HEK293 (cell line): ENCODE results near the gene PARD3.

ENCODE experiments used
- CTCF ChIA-PET: fragments of 350-600 bp; formaldehyde crosslinking; extraction: SDS; loops from one replicate; lab custom pipeline; 2021; ENCODE audit warnings: antibody characterized with exemption; lab: Yijun Ruan, JAX
- POLR2A ChIA-PET: fragments of 300-600 bp; formaldehyde crosslinking; extraction: SDS; loops from one replicate; lab custom pipeline; 2020; ENCODE audit warnings: antibody characterized with exemption, inconsistent platforms; lab: Yijun Ruan, JAX
- H3K27ac ChIP-seq: fragments of 200-500 bp; sonication (Bioruptor generic); 2 replicates; pipeline ENCODE4 v1.5.1; 2014; ENCODE audit warnings: low read depth, low read length, control low read depth, inconsistent platforms; ENCODE audit errors: extremely low read depth
- H3K36me3 ChIP-seq, 2 experiments: fragments of 200-500 bp in 1 of 2; sonication (Bioruptor generic) in 1 of 2; 1 replicate in 1 of 2; 2 replicates in 1 of 2; pipeline ENCODE4 v1.5.1; 2014 to 2017; ENCODE audit warnings: inconsistent platforms in 2 of 2, low read length in 2 of 2; ENCODE audit not compliant: control insufficient read depth in 2 of 2, insufficient read depth in 1 of 2
- H3K4me1 ChIP-seq: fragments of 200-500 bp; sonication (Bioruptor generic); 2 replicates; pipeline ENCODE4 v1.5.1; 2014; ENCODE audit warnings: mild to moderate bottlenecking, low read length, inconsistent platforms; ENCODE audit not compliant: control insufficient read depth, insufficient read depth
- H3K4me3 ChIP-seq: 2 replicates; pipeline ENCODE4 v1.5.1; 2011; ENCODE audit warnings: low read depth, mild to moderate bottlenecking, control low read depth, low read length, moderate library complexity
- H3K9me3 ChIP-seq: fragments of 200-500 bp; sonication (Bioruptor generic); 2 replicates; pipeline ENCODE4 v1.5.1; 2014; ENCODE audit warnings: low read depth, low read length, inconsistent platforms; ENCODE audit not compliant: control insufficient read depth, insufficient read depth
- GFI1B ChIP-seq: fragments of 450-650 bp; formaldehyde crosslinking; IDR thresholded peaks from 2 replicates; pipeline ENCODE4 v1.5.1; 2016; ENCODE audit warnings: missing biosample characterization, missing genetic modification characterization
- KLF7 ChIP-seq: fragments of 450-650 bp; formaldehyde crosslinking; IDR thresholded peaks from 2 replicates; pipeline ENCODE4 v1.5.1; 2016; ENCODE audit warnings: missing biosample characterization, missing genetic modification characterization, borderline replicate concordance
- KLF8 ChIP-seq: fragments of 450-650 bp; formaldehyde crosslinking; IDR thresholded peaks from 2 replicates; pipeline ENCODE4 v1.5.1; 2016; ENCODE audit warnings: missing biosample characterization, missing genetic modification characterization
- OVOL3 ChIP-seq: fragments of 450-650 bp; formaldehyde crosslinking; IDR thresholded peaks from 2 replicates; pipeline ENCODE4 v1.5.1; 2016; ENCODE audit warnings: missing biosample characterization, missing genetic modification characterization
- PRDM1 ChIP-seq: fragments of 450-650 bp; formaldehyde crosslinking; IDR thresholded peaks from 2 replicates; pipeline ENCODE4; 2016; ENCODE audit warnings: missing biosample characterization, missing genetic modification characterization
- TRIM28 ChIP-seq: IDR thresholded peaks from 2 replicates; pipeline ENCODE4 v1.6.1; 2011; ENCODE audit warnings: low read length, control low read depth, borderline replicate concordance
- YY2 ChIP-seq: fragments of 450-650 bp; formaldehyde crosslinking; IDR thresholded peaks from 2 replicates; pipeline ENCODE4 v1.5.1; 2016; ENCODE audit warnings: missing biosample characterization, missing genetic modification characterization
- ZBTB17 ChIP-seq: fragments of 450-650 bp; formaldehyde crosslinking; IDR thresholded peaks from 2 replicates; pipeline ENCODE4 v1.5.1; 2016; ENCODE audit warnings: missing biosample characterization, missing genetic modification characterization
- ZBTB20 ChIP-seq: fragments of 450-650 bp; formaldehyde crosslinking; IDR thresholded peaks from 2 replicates; pipeline ENCODE4 v1.5.1; 2016; ENCODE audit warnings: missing biosample characterization, missing genetic modification characterization
- ZIC2 ChIP-seq: fragments of 450-650 bp; formaldehyde crosslinking; IDR thresholded peaks from 2 replicates; pipeline ENCODE4 v1.5.1; 2016; ENCODE audit warnings: missing biosample characterization, missing genetic modification characterization
- ZNF155 ChIP-seq: fragments of 450-650 bp; formaldehyde crosslinking; IDR thresholded peaks from 2 replicates; pipeline ENCODE4 v1.5.1; 2016; ENCODE audit warnings: missing biosample characterization, missing genetic modification characterization
- ZNF174 ChIP-seq: fragments of 450-650 bp; formaldehyde crosslinking; IDR thresholded peaks from 2 replicates; pipeline ENCODE4 v1.5.0; 2017; ENCODE audit warnings: missing biosample characterization, mild to moderate bottlenecking, missing genetic modification characterization
- ZNF19 ChIP-seq: fragments of 450-650 bp; formaldehyde crosslinking; IDR thresholded peaks from 2 replicates; pipeline ENCODE4; 2016; ENCODE audit warnings: missing biosample characterization, missing genetic modification characterization, low read depth
- ZNF292 ChIP-seq: fragments of 450-650 bp; formaldehyde crosslinking; IDR thresholded peaks from 2 replicates; pipeline ENCODE4 v1.5.1; 2016; ENCODE audit warnings: low read depth, missing biosample characterization, missing genetic modification characterization, borderline replicate concordance
- ZNF362 ChIP-seq: fragments of 450-650 bp; formaldehyde crosslinking; IDR thresholded peaks from 2 replicates; pipeline ENCODE4 v1.5.1; 2016; ENCODE audit warnings: missing biosample characterization, missing genetic modification characterization
- ZNF394 ChIP-seq: fragments of 450-650 bp; formaldehyde crosslinking; IDR thresholded peaks from 2 replicates; pipeline ENCODE4 v1.5.1; 2016; ENCODE audit warnings: missing biosample characterization, missing genetic modification characterization, mild to moderate bottlenecking, moderate library complexity, borderline replicate concordance
- ZNF48 ChIP-seq: fragments of 450-650 bp; formaldehyde crosslinking; IDR thresholded peaks from 2 replicates; pipeline ENCODE4 v1.5.1; 2016; ENCODE audit warnings: missing biosample characterization, missing genetic modification characterization
- ZNF544 ChIP-seq: fragments of 450-650 bp; formaldehyde crosslinking; IDR thresholded peaks from 2 replicates; pipeline ENCODE4 v1.5.0; 2017; ENCODE audit warnings: missing biosample characterization, missing genetic modification characterization
- ZNF549 ChIP-seq: fragments of 450-650 bp; IDR thresholded peaks from 2 replicates; pipeline ENCODE4 v1.5.1; 2018; ENCODE audit warnings: missing biosample characterization, missing genetic modification characterization, mild to moderate bottlenecking, inconsistent platforms, moderate library complexity
- ZNF571 ChIP-seq: fragments of 450-650 bp; formaldehyde crosslinking; IDR thresholded peaks from 2 replicates; pipeline ENCODE4 v1.5.0; 2017; ENCODE audit warnings: missing biosample characterization, missing genetic modification characterization
- ZNF624 ChIP-seq: fragments of 450-650 bp; formaldehyde crosslinking; IDR thresholded peaks from 2 replicates; pipeline ENCODE4 v1.5.1; 2017; ENCODE audit warnings: missing biosample characterization, missing genetic modification characterization
- ZNF654 ChIP-seq: fragments of 450-650 bp; formaldehyde crosslinking; IDR thresholded peaks from 2 replicates; pipeline ENCODE4 v1.5.1; 2016; ENCODE audit warnings: low read depth, missing biosample characterization, missing genetic modification characterization
- TF ChIP-seq, protein P1 (sequence below): fragments of 450-650 bp; formaldehyde crosslinking; IDR thresholded peaks from 2 replicates; pipeline ENCODE4 v1.5.1; 2017; ENCODE audit warnings: missing biosample characterization, missing genetic modification characterization
- TF ChIP-seq, protein P2 (sequence below): fragments of 450-650 bp; formaldehyde crosslinking; IDR thresholded peaks from 2 replicates; pipeline ENCODE4 v1.5.1; 2017; ENCODE audit warnings: missing biosample characterization, missing genetic modification characterization
- TF ChIP-seq, protein P3 (sequence below): sonication (generic); formaldehyde crosslinking; IDR thresholded peaks from 2 replicates; pipeline ENCODE4 v1.8.1; 2022; ENCODE audit warnings: mild to moderate bottlenecking, moderate library complexity, missing genetic modification reagents
- TF ChIP-seq, protein P4 (sequence below): fragments of 450-650 bp; formaldehyde crosslinking; IDR thresholded peaks from 2 replicates; pipeline ENCODE4 v1.5.1; 2016; ENCODE audit warnings: missing biosample characterization, missing genetic modification characterization

The PARD3 gene

GRCh38 chr10:34809796-34810195 lies 5.3 kb downstream of the PARD3 start:
- POLR2A ChIA-PET, result interaction anchor here (1.0 to 1.3 kb wide), 2 partner anchors 8 to 11 kb away, joined by 3 read pairs; no protein-coding TSS in a partner anchor
- no peaks in the 10 kb centered on the region for H3K9me3 ChIP-seq
- H3K4me3 ChIP-seq, result no peak overlapping the region
- TF ChIP-seq, protein P1, sequence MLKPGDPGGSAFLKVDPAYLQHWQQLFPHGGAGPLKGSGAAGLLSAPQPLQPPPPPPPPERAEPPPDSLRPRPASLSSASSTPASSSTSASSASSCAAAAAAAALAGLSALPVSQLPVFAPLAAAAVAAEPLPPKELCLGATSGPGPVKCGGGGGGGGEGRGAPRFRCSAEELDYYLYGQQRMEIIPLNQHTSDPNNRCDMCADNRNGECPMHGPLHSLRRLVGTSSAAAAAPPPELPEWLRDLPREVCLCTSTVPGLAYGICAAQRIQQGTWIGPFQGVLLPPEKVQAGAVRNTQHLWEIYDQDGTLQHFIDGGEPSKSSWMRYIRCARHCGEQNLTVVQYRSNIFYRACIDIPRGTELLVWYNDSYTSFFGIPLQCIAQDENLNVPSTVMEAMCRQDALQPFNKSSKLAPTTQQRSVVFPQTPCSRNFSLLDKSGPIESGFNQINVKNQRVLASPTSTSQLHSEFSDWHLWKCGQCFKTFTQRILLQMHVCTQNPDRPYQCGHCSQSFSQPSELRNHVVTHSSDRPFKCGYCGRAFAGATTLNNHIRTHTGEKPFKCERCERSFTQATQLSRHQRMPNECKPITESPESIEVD, result peak; percentile 28; the same call in 1 of the 2 replicates
- no peak for TF ChIP-seq ZNF394 (tag by site-specific recombination)
- no peaks in the 10 kb centered on the region; a peak in 1 of 3 replicates for H3K36me3 ChIP-seq
- H3K4me1 ChIP-seq, result peaks cover 32% of the 10 kb centered on the region
- no peak overlapping the region for H3K27ac ChIP-seq
- CTCF ChIA-PET, result interaction anchor here (0.6 to 1.4 kb wide), 3 partner anchors 17 to 1456 kb away, joined by 3 to 6 read pairs (median 4); no protein-coding TSS in a partner anchor

DNA sequence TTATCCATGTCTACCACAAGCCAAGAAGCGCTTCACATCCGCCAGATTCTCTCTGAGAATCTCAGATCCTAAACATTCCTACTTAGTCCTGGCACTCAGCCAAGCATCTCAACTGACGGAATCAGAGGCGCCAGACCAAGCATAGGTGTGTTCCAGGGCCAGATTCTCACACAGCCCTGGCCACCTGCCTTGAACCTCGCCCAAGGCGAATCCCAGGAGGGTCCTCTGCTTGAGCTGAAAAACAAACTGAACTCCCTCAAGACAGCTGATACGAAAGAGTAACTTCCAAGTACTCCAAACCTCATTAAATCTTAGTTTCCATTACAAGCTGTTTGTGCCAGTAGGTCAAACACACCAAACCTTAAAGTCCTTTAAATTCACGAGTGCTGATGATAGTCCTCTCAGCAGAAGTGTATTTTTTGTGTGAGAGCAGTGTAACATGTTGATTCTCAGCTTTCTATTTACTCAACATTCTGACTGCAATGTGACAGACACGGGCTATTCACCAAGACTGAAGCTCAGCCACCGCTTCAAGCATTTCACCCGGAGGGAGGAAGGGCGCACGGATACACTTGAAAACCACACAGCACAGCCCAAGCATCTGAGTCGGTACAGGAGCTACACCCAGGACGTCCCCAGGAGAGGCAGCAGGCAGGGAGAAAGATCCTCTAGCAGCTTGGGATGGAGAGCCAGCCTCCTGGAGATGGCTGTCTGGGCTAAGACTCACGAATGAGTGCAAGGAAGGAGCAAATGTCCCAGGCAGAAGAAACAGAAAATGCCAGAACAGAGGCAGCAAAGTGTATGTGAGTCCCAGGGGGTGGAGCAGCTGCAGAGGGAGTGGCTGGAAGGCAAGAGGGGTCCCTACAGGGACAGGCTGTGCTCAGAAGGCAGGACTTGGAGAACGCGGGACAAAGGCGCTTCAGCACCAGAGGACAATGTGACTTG lies 6.0 kb downstream of the PARD3 start:
- no peak overlapping the region for H3K4me3 ChIP-seq
- CTCF ChIA-PET, result interaction anchor here (0.6 to 1.4 kb wide), 5 partner anchors 18 to 98 kb away, joined by 3 to 6 read pairs (median 4); no protein-coding TSS in a partner anchor
- no peaks in the 10 kb centered on the region for H3K9me3 ChIP-seq
- H3K36me3 ChIP-seq, result no peaks in the 10 kb centered on the region; a peak in 1 of 3 replicates
- peaks cover 32% of the 10 kb centered on the region for H3K4me1 ChIP-seq
- POLR2A ChIA-PET, result interaction anchor here (1.3 kb wide), 1 partner anchor 11 kb away, joined by 3 read pairs; no protein-coding TSS in a partner anchor
- 0 out of 2 replicates have a peak overlapping the region, but pooled peaks have one; percentile 2 for H3K27ac ChIP-seq
- TF ChIP-seq GFI1B (tag by site-specific recombination), result no peak
- TF ChIP-seq ZNF362 (tag by site-specific recombination), result no peak
- TF ChIP-seq KLF8, result no peak
- no peak for TF ChIP-seq ZNF544
- TF ChIP-seq ZNF48 (tag by site-specific recombination), result no peak
- TF ChIP-seq, protein P2, sequence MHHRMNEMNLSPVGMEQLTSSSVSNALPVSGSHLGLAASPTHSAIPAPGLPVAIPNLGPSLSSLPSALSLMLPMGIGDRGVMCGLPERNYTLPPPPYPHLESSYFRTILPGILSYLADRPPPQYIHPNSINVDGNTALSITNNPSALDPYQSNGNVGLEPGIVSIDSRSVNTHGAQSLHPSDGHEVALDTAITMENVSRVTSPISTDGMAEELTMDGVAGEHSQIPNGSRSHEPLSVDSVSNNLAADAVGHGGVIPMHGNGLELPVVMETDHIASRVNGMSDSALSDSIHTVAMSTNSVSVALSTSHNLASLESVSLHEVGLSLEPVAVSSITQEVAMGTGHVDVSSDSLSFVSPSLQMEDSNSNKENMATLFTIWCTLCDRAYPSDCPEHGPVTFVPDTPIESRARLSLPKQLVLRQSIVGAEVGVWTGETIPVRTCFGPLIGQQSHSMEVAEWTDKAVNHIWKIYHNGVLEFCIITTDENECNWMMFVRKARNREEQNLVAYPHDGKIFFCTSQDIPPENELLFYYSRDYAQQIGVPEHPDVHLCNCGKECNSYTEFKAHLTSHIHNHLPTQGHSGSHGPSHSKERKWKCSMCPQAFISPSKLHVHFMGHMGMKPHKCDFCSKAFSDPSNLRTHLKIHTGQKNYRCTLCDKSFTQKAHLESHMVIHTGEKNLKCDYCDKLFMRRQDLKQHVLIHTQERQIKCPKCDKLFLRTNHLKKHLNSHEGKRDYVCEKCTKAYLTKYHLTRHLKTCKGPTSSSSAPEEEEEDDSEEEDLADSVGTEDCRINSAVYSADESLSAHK (tag by site-specific recombination), result no peak
- no peak for TF ChIP-seq OVOL3 (tag by site-specific recombination)
- no peak for TF ChIP-seq ZNF292 (tag by site-specific recombination)
- peak; percentile 80 for TF ChIP-seq ZBTB17 (tag by site-specific recombination)
- no peak for TF ChIP-seq ZIC2 (tag by site-specific recombination)
- TF ChIP-seq ZNF654, result no peak
- no peak for TF ChIP-seq PRDM1 (tag by site-specific recombination)
- TF ChIP-seq ZNF549 (tag by site-specific recombination), result no peak
- peak; percentile 96 for TF ChIP-seq TRIM28
- TF ChIP-seq, protein P3, sequence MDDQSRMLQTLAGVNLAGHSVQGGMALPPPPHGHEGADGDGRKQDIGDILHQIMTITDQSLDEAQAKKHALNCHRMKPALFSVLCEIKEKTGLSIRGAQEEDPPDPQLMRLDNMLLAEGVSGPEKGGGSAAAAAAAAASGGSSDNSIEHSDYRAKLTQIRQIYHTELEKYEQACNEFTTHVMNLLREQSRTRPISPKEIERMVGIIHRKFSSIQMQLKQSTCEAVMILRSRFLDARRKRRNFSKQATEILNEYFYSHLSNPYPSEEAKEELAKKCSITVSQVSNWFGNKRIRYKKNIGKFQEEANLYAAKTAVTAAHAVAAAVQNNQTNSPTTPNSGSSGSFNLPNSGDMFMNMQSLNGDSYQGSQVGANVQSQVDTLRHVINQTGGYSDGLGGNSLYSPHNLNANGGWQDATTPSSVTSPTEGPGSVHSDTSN (CRISPR knock-in tag), result no peak
- no peak for TF ChIP-seq ZNF155 (tag by site-specific recombination)
- TF ChIP-seq ZNF19 (tag by site-specific recombination), result no peak
- TF ChIP-seq, protein P4, sequence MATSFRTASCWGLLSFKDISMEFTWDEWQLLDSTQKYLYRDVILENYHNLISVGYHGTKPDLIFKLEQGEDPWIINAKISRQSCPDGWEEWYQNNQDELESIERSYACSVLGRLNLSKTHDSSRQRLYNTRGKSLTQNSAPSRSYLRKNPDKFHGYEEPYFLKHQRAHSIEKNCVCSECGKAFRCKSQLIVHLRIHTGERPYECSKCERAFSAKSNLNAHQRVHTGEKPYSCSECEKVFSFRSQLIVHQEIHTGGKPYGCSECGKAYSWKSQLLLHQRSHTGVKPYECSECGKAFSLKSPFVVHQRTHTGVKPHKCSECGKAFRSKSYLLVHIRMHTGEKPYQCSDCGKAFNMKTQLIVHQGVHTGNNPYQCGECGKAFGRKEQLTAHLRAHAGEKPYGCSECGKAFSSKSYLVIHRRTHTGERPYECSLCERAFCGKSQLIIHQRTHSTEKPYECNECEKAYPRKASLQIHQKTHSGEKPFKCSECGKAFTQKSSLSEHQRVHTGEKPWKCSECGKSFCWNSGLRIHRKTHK (tag by site-specific recombination), result no peak
- TF ChIP-seq ZNF571 (tag by site-specific recombination), result no peak
- TF ChIP-seq ZBTB20 (tag by site-specific recombination), result 0 out of 2 replicates have a peak, but pooled peaks have one; percentile 8
- no peak for TF ChIP-seq KLF7 (tag by site-specific recombination)
- no peak for TF ChIP-seq ZNF624 (tag by site-specific recombination)
- TF ChIP-seq ZNF174 (tag by site-specific recombination), result no peak
- TF ChIP-seq YY2, result no peak
